Limb (tissue), 2 donors: ENCODE measurements around the gene ERMARD.

Experiments
- DNase-seq, 2 donors: peaks; one replicate each; pipeline ENCODE4 v3.0.0-alpha.2; 2016; ENCODE audit errors: extremely low spot score in 2 of 2

The ERMARD gene

GRCh38 chr6:169824848-169825557 lies 73.6 kb downstream of the ERMARD start:
- no peak for DNase-seq

GRCh38 chr6:169825558-169826225 lies 74.3 kb downstream of the ERMARD start:
- peak in 1 of 2 donors; percentile 16 for DNase-seq

GRCh38 chr6:169826697-169827096 lies 75.3 kb downstream of the ERMARD start:
- DNase-seq = no peak

- DNase-seq = no peak
Measured at GRCh38 chr6:169827290-169827717, 75.9 kb downstream of the ERMARD start.

- peak in 1 of 2 donors; percentile 37 for DNase-seq
Measured at GRCh38 chr6:169828176-169828575, 76.8 kb downstream of the ERMARD start.

- DNase-seq = peak in 1 of 2 donors; percentile 25
Measured at GRCh38 chr6:169829786-169830185, 78.4 kb downstream of the ERMARD start.

- DNase-seq = peak in 1 of 2 donors; percentile 25
Measured at GRCh38 chr6:169830876-169831275, 79.5 kb downstream of the ERMARD start.
